ENCODE data around the gene SMARCB1.

Gene SMARCB1

DNA sequence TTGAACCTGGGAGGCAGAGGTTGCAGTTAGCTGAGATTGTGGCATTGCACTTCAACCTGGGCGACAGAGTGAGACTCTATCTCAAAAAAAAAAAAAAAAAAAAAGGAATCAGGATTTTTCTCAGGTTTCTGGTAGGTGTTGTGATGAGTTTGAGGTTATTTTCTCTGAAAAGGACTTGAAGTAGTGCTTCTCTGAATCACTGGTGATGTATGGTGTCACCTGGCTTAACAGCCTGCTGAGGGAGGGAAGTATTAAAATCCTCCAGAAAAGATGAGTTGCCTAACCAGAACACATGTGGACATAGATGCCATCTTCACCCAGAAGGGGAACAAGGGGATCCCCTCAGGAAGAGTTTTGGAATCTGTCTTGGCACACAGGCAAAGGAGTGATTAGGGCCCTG, 20.1 kb downstream of the SMARCB1 start:
- Histone ChIP-seq H3K9me3 (ENCODE audit: severe bottlenecking) (no peaks in the 10 kb centered on the region), H3K4me1 (ENCODE audit: insufficient read depth, poor library complexity, severe bottlenecking) (no peaks in the 10 kb centered on the region), H3K27me3 (ENCODE audit: insufficient read depth, poor library complexity, severe bottlenecking) (no peaks in the 10 kb centered on the region), H3K27ac (ENCODE audit: poor library complexity, severe bottlenecking) (no peak overlapping the region), H3K4me3 (ENCODE audit: severe bottlenecking) (no peak overlapping the region), H3K36me3 (ENCODE audit: low read depth) (peaks cover 59% of the 10 kb centered on the region)
- ATAC-seq (ENCODE audit: low read depth) (no peak), DNase-seq (ENCODE audit: low spot score) (no peak)
- TF ChIP-seq, protein P1, sequence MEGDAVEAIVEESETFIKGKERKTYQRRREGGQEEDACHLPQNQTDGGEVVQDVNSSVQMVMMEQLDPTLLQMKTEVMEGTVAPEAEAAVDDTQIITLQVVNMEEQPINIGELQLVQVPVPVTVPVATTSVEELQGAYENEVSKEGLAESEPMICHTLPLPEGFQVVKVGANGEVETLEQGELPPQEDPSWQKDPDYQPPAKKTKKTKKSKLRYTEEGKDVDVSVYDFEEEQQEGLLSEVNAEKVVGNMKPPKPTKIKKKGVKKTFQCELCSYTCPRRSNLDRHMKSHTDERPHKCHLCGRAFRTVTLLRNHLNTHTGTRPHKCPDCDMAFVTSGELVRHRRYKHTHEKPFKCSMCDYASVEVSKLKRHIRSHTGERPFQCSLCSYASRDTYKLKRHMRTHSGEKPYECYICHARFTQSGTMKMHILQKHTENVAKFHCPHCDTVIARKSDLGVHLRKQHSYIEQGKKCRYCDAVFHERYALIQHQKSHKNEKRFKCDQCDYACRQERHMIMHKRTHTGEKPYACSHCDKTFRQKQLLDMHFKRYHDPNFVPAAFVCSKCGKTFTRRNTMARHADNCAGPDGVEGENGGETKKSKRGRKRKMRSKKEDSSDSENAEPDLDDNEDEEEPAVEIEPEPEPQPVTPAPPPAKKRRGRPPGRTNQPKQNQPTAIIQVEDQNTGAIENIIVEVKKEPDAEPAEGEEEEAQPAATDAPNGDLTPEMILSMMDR (IDR thresholded peaks at IDR 0.05; ENCODE audit: poor library complexity, severe bottlenecking): no peak

DNA sequence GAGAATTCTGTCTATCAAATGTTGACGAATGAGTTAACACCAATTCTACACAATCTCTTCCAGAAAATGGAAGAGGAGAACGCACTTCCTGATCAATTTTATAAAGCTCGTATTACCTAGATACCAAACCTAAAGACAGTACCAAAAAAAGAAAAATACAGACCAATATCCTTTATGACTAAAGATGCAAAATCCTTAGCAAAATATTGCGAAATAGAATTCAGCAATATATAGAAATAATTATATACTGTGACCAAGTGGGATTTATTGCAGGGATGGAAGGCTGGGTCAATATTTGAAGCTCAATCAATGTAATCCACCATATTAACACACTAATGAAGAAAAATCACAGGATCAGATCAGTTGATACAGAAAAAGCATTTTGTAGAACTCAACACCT, 25.6 kb downstream of the SMARCB1 start:
- DNase-seq (ENCODE audit: low spot score): no peak
- H3K9me3 ChIP-seq (ENCODE audit: severe bottlenecking): no peaks in the 10 kb centered on the region
- H3K27me3 ChIP-seq (ENCODE audit: insufficient read depth, poor library complexity, severe bottlenecking): no peaks in the 10 kb centered on the region
- ATAC-seq (ENCODE audit: low read depth): no peak
- peaks cover 28% of the 10 kb centered on the region for H3K36me3 ChIP-seq (ENCODE audit: low read depth)
- H3K27ac ChIP-seq (ENCODE audit: poor library complexity, severe bottlenecking): no peak overlapping the region
- no peak overlapping the region for H3K4me3 ChIP-seq (ENCODE audit: severe bottlenecking)
- no peaks in the 10 kb centered on the region for H3K4me1 ChIP-seq (ENCODE audit: insufficient read depth, poor library complexity, severe bottlenecking)
- TF ChIP-seq, protein P1 (IDR thresholded peaks at IDR 0.05; ENCODE audit: poor library complexity, severe bottlenecking): no peak

DNA sequence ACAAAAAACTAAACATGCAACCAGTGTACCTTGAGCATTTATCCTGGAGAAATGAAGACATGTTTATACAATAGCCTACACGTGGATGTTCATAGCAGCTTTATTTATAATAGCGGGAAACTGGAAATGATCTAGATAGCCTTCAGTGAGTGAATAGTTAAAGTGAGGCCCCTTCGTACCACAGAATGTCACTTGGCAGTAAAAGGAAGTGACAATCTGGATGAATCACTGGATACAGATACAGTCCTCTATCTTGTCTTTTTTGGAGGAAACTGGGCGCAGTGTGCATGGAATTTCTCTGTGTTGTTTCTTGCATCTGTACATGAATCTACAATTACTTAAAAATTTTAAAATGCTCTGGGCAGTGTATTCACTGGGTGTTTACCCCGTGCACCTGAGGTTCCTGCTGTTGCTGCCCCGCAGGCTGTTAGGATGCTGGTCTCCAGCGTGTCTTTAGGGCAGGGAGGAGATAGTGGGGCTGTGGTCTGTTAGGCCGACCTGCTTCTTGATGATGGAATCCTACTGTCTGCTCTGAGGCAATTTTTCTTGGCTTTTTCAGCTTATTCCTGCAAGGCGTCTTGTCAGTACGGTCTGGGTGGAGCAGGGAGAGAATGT, 28.9 kb downstream of the SMARCB1 start:
- Histone ChIP-seq H3K36me3 (ENCODE audit: low read depth) (peaks cover 61% of the 10 kb centered on the region), H3K27me3 (ENCODE audit: insufficient read depth, poor library complexity, severe bottlenecking) (no peaks in the 10 kb centered on the region), H3K27ac (ENCODE audit: poor library complexity, severe bottlenecking) (no peak overlapping the region), H3K4me1 (ENCODE audit: insufficient read depth, poor library complexity, severe bottlenecking) (no peaks in the 10 kb centered on the region), H3K9me3 (ENCODE audit: severe bottlenecking) (no peaks in the 10 kb centered on the region), H3K4me3 (ENCODE audit: severe bottlenecking) (no peak overlapping the region)
- no peak for ATAC-seq (ENCODE audit: low read depth)
- no peak for DNase-seq (ENCODE audit: low spot score)
- TF ChIP-seq, protein P1 (IDR thresholded peaks at IDR 0.05; ENCODE audit: poor library complexity, severe bottlenecking): no peak

DNA sequence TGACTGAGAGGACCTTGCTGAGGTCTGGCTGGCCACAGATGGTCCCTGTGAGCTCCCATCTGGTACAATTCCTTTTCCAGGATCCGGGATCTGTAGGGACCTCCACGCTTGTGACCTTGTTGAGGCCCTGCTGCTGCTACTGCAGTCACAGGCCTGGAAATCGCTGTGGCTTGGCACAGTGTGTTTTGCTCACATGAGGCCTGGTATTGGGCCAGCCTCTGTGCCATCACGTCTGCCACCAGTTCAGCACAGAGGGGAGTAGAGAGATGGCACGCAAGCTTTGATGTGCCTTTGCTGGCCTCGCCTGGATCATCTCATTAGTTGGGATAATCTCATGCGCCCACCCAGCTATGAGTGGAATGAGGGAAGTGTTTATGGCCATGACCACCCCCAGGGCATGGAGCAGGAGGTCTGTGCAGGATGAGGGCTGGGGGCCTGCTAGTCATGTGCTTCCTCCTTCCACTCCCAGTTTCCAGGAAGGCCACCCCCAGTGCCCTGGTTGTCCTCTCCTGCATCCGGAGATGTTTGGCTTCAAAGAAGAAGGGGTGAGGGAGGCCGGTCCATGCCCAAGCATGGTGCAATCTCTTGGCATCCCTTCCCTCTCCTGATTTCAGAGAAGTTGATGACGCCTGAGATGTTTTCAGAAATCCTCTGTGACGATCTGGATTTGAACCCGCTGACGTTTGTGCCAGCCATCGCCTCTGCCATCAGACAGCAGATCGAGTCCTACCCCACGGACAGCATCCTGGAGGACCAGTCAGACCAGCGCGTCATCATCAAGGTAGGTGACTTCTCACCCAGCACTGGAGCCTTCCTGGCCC, 29.6 kb downstream of the SMARCB1 start:
- no peaks in the 10 kb centered on the region for H3K27me3 ChIP-seq (ENCODE audit: insufficient read depth, poor library complexity, severe bottlenecking)
- ATAC-seq (ENCODE audit: low read depth) (no peak), DNase-seq (ENCODE audit: low spot score) (no peak)
- H3K36me3 ChIP-seq (ENCODE audit: low read depth): peaks cover 62% of the 10 kb centered on the region
- H3K4me1 ChIP-seq (ENCODE audit: insufficient read depth, poor library complexity, severe bottlenecking): no peaks in the 10 kb centered on the region
- no peak overlapping the region for H3K27ac ChIP-seq (ENCODE audit: poor library complexity, severe bottlenecking)
- TF ChIP-seq, protein P1 (IDR thresholded peaks at IDR 0.05; ENCODE audit: poor library complexity, severe bottlenecking): no peak
- H3K9me3 ChIP-seq (ENCODE audit: severe bottlenecking): no peaks in the 10 kb centered on the region
- H3K4me3 ChIP-seq (ENCODE audit: severe bottlenecking): no peak overlapping the region

DNA sequence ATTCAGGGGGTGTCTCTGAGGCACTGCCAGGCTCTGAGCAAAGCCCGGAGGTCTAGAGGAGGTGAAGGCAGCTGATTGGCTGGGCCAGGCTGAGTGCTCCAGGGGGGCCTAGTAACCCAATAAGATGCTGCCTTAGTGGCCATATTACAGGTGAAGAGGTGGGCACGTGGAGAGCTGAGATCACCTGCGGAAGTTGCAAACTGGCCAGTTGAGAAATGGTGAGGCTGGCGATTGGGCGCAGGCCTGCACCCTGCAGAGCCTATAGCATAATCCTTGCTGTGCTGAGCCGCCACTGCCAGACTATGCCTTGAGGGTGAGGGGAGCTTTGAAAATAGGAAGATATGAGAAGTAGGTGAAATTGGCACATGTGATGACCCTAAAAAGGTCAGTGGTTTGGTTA, 30.4 kb downstream of the SMARCB1 start:
- H3K9me3 ChIP-seq (ENCODE audit: severe bottlenecking): no peaks in the 10 kb centered on the region
- ATAC-seq (ENCODE audit: low read depth) (no peak), DNase-seq (ENCODE audit: low spot score) (no peak)
- H3K4me3 ChIP-seq (ENCODE audit: severe bottlenecking): no peak overlapping the region
- H3K4me1 ChIP-seq (ENCODE audit: insufficient read depth, poor library complexity, severe bottlenecking): no peaks in the 10 kb centered on the region
- H3K36me3 ChIP-seq (ENCODE audit: low read depth): peaks cover 61% of the 10 kb centered on the region
- TF ChIP-seq, protein P1 (IDR thresholded peaks at IDR 0.05; ENCODE audit: poor library complexity, severe bottlenecking): no peak
- no peaks in the 10 kb centered on the region for H3K27me3 ChIP-seq (ENCODE audit: insufficient read depth, poor library complexity, severe bottlenecking)
- H3K27ac ChIP-seq (ENCODE audit: poor library complexity, severe bottlenecking): no peak overlapping the region

Measured in RWPE2 (cell line).